Breast epithelium (tissue), 4 donors: ENCODE measurements around the gene BPIFB3. TPM values are rescaled to one million over a fixed set of nuclear protein-coding genes. Genes with fewer than 3 reads are reported as not detected.

ENCODE experiments used
- DNase-seq, 2 donors: peaks; one replicate each; pipeline ENCODE4 v3.0.0-alpha.2; 2019; ENCODE audit warnings: low spot score in 2 of 2
- H3K27ac ChIP-seq, 2 donors: fragments of 200-600 bp; sonication (generic) in 1 of 2; one replicate each; pipeline ENCODE4 v1.5.1; 2016 to 2019; ENCODE audit warnings: mild to moderate bottlenecking in 1 of 2
- H3K27me3 ChIP-seq, 2 donors: fragments of 200-600 bp; sonication (generic) in 1 of 2; one replicate each; pipeline versions ENCODE4 v1.5.1 to v1.6.0; 2017 to 2019; ENCODE audit warnings: control low read depth in 1 of 2, mild to moderate bottlenecking in 1 of 2
- H3K36me3 ChIP-seq: fragments of 200-600 bp; one replicate; pipeline ENCODE4 v1.5.1; 2019
- H3K4me1 ChIP-seq, 2 donors: fragments of 200-600 bp; sonication (generic); one replicate each; pipeline ENCODE4 v1.5.1; 2016 to 2019; ENCODE audit warnings: control low read depth in 1 of 2
- H3K4me3 ChIP-seq, 3 donors: fragments of 200-600 bp; sonication (generic); 1 replicate in 2 of 3; 2 replicates in 1 of 3; pipeline ENCODE4 v1.5.1; 2016 to 2019; ENCODE audit warnings: mild to moderate bottlenecking in 3 of 3, moderate library complexity in 2 of 3
- H3K9me3 ChIP-seq, 2 donors: fragments of 200-600 bp; sonication (generic) in 1 of 2; one replicate each; pipeline ENCODE4 v1.5.1; 2016 to 2019; ENCODE audit warnings: control low read depth in 1 of 2
- CTCF ChIP-seq, 3 donors: fragments of 450-650 bp; IDR thresholded peaks; one replicate each; pipeline ENCODE4 v1.5.1; 2016 to 2017; ENCODE audit warnings: antibody characterized with exemption in 3 of 3, mild to moderate bottlenecking in 3 of 3, moderate library complexity in 3 of 3
- POLR2A ChIP-seq: fragments of 450-650 bp; IDR thresholded peaks from one replicate; pipeline ENCODE4 v1.6.1; 2016; ENCODE audit warnings: antibody characterized with exemption, mild to moderate bottlenecking, moderate library complexity
- POLR2AphosphoS5 ChIP-seq, 3 donors: sonication (generic); formaldehyde crosslinking; IDR thresholded peaks; one replicate each; pipeline ENCODE4 v1.6.1; 2017; ENCODE audit warnings: antibody characterized with exemption in 3 of 3
- intact Hi-C: fragments of 100-400 bp; cut with DNase I; formaldehyde crosslinking; loops from one replicate; pipeline ENCODE4 v1.15.1; 2023; ENCODE audit warnings: low total_unique reads
- total RNA-seq, 3 donors: library from RNA; depleted of rRNA; stranded (reverse); fragments of >200 nt; gene quantifications; one replicate each; pipeline ENCODE4 v1.1.0, GENCODE V29; 2016

BPIFB3 gene
- total RNA-seq, 3 donors from 2014 or later, result not detected

DNA sequence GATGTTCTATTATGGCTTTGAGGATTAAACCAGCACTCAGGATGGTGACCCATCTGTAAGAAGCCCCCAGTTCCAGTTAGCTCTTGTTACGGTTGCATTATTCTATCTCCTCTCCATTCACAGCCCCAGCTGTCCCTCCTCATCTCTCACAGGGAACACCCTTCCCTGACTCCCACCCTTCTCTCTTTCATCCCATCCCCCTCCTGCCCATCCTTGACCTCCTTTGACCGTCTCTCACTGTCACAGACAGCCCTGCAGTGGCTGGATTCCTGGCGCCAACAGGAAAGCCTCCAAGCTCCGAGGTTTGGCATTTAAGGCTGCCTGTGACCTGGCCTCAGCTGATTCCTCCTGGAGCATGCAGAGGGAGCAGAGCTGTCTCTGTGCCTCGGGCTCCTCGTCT lies 21.6 kb downstream of the BPIFB3 start:
- H3K4me1 ChIP-seq, result no peaks in the 10 kb centered on the region
- no peak overlapping the region for H3K27ac ChIP-seq
- H3K9me3 ChIP-seq, result no peaks in the 10 kb centered on the region
- no peak for DNase-seq
- TF ChIP-seq CTCF (IDR thresholded peaks at IDR 0.05), result no peak
- no peak for TF ChIP-seq POLR2AphosphoS5 (IDR thresholded peaks at IDR 0.05)
- no peak for TF ChIP-seq POLR2A
- no peaks in the 10 kb centered on the region for H3K36me3 ChIP-seq
- intact Hi-C loops, result loop anchor here (10.0 kb wide), 1 partner anchor 160 kb away; no protein-coding TSS in a partner anchor
- H3K27me3 ChIP-seq, result peaks cover 0 to 16% of the 10 kb centered on the region in 2 donors
- H3K4me3 ChIP-seq, result no peak overlapping the region

- TF ChIP-seq POLR2A (no peak), CTCF (IDR thresholded peaks at IDR 0.05) (peak in 2 of 3 donors; percentile 17 to 39)
- peaks cover 0 to 13% of the 10 kb centered on the region in 2 donors for H3K27me3 ChIP-seq
- DNase-seq, result no peak
- no peaks in the 10 kb centered on the region for H3K4me1 ChIP-seq
- H3K9me3 ChIP-seq, result no peaks in the 10 kb centered on the region
- H3K27ac ChIP-seq, result no peak overlapping the region
- intact Hi-C loops, result loop anchor here (10.0 kb wide), 1 partner anchor 162 kb away; no protein-coding TSS in a partner anchor
- no peaks in the 10 kb centered on the region for H3K36me3 ChIP-seq
- no peak overlapping the region for H3K4me3 ChIP-seq
Measured at GRCh38 chr20:33076662-33077372, 23.1 kb downstream of the BPIFB3 start.

DNA sequence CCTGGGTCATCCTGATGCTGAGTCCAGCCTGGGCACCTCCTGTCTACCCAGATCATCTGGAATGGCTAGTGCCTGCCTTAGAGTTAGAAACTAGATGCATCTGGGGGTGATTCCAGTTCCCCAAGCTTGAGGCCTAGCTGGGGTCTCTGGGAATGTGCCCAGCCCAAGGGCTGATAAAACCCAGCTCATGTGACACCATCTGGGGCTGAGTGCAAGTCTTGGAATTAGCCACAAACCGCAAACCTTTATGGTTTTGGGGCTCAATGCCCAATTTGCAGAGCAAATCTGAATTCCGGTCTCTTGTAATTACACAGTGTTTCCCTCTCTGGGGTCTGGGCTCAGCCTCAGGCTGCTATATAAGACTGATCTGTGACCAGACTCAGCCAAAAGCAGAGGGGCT lies 25.6 kb downstream of the BPIFB3 start, which contains the start of gene BPIFB4:
Gene BPIFB4, plus strand, starts transcription at position 385 of the 400 bp plus-strand sequence. CDS start 1,884 bp downstream, outside the sequence.
- Histone ChIP-seq H3K27ac (no peak within 1 kb of the TSS), H3K36me3 (no peaks in the 10 kb centered on the region), H3K4me3 (no peak within 1 kb of the TSS), H3K27me3 (peaks cover 0 to 11% of the 10 kb centered on the region in 2 donors), H3K9me3 (no peaks in the 10 kb centered on the region), H3K4me1 (no peaks in the 10 kb centered on the region)
- intact Hi-C loops, result loop anchor here (10.0 kb wide), 1 partner anchor 164 kb away; no protein-coding TSS in a partner anchor
- TF ChIP-seq POLR2A (no peak), CTCF (IDR thresholded peaks at IDR 0.05) (no peak), POLR2AphosphoS5 (IDR thresholded peaks at IDR 0.05) (no peak)
- no peak for DNase-seq

DNA sequence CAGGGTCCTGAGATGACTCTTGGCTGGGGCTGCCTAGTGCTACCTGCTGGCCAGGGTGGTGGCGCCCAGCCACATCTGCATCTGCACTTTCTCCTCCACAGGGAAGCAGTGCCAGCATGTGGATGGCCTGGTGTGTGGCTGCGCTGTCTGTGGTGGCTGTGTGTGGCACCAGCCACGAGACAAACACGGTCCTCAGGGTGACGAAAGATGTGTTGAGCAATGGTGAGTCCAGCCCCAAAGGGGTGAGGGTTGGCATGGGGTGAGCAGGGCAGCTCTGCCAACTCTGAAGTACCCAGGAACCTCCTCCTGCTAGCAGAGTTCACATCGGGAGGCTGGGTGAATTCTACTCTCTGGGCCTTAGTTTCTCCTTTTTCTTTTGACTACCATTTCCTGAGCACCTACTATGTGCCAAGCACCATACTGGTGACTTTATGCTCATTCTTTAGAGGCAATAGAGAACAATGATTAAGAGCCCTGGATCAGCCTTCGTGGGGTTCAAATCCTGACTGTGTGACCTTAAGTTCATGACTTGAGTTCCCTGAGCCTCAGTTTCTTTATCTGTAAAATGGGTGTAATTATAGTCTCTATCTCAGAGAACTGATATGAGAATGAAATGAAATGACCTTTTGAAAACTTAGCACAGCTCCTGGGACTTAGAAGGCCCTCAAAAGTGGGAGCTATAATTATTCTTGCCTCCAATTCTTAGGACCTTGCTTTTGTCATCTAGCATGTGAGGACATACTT lies 27.9 kb downstream of the BPIFB3 start:
- Histone ChIP-seq H3K9me3 (no peaks in the 10 kb centered on the region), H3K4me3 (no peak overlapping the region), H3K36me3 (no peaks in the 10 kb centered on the region), H3K27me3 (peaks cover 0 to 4% of the 10 kb centered on the region in 2 donors), H3K27ac (no peak overlapping the region), H3K4me1 (no peaks in the 10 kb centered on the region)
- no peak for TF ChIP-seq CTCF (IDR thresholded peaks at IDR 0.05)
- TF ChIP-seq POLR2A, result no peak
- TF ChIP-seq POLR2AphosphoS5 (IDR thresholded peaks at IDR 0.05), result no peak
- no peak for DNase-seq
- intact Hi-C loops, result no loop called here

- H3K27ac ChIP-seq, result no peak overlapping the region
- no peaks in the 10 kb centered on the region for H3K9me3 ChIP-seq
- no peak overlapping the region for H3K4me3 ChIP-seq
- H3K36me3 ChIP-seq, result no peaks in the 10 kb centered on the region
- intact Hi-C loops, result no loop called here
- peaks cover 0 to 4% of the 10 kb centered on the region in 2 donors for H3K27me3 ChIP-seq
- no peaks in the 10 kb centered on the region for H3K4me1 ChIP-seq
- DNase-seq, result no peak
- TF ChIP-seq POLR2AphosphoS5 (IDR thresholded peaks at IDR 0.05), result no peak
- no peak for TF ChIP-seq POLR2A
- no peak for TF ChIP-seq CTCF (IDR thresholded peaks at IDR 0.05)
Measured at GRCh38 chr20:33082546-33082945, 28.8 kb downstream of the BPIFB3 start.
